Dendritic cell treated with granulocyte-macrophage colony-stimulating factor and Interleukin-4, amounts not matched to agents 40 ng/mL and 50 ng/mL, for 4 days (primary cell): ENCODE measurements around the gene METTL22.

ENCODE experiments used
- H3K27ac Mint-ChIP-seq: one replicate; pipeline ENCODE4 v1.8.0; 2022; ENCODE audit warnings: mild to moderate bottlenecking, mixed read lengths
- H3K27me3 Mint-ChIP-seq: one replicate; pipeline ENCODE4 v1.8.0; 2022; ENCODE audit warnings: mild to moderate bottlenecking, mixed read lengths
- H3K36me3 Mint-ChIP-seq: one replicate; pipeline ENCODE4 v1.8.0; 2022; ENCODE audit warnings: low read depth, mixed read lengths
- H3K4me1 Mint-ChIP-seq: one replicate; pipeline ENCODE4 v1.8.0; 2022; ENCODE audit warnings: low read depth, mixed read lengths
- H3K4me3 Mint-ChIP-seq: one replicate; pipeline ENCODE4 v1.8.0; 2022; ENCODE audit warnings: mild to moderate bottlenecking, moderate library complexity, mixed read lengths
- H3K9me3 Mint-ChIP-seq: one replicate; pipeline ENCODE4 v1.8.0; 2022; ENCODE audit warnings: mixed read lengths
- intact Hi-C: fragments of 100-400 bp; cut with micrococcal nuclease; formaldehyde crosslinking; loops from one replicate; pipeline ENCODE4 v1.15.0; 2022

The METTL22 gene, protein sequence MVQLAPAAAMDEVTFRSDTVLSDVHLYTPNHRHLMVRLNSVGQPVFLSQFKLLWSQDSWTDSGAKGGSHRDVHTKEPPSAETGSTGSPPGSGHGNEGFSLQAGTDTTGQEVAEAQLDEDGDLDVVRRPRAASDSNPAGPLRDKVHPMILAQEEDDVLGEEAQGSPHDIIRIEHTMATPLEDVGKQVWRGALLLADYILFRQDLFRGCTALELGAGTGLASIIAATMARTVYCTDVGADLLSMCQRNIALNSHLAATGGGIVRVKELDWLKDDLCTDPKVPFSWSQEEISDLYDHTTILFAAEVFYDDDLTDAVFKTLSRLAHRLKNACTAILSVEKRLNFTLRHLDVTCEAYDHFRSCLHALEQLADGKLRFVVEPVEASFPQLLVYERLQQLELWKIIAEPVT

DNA sequence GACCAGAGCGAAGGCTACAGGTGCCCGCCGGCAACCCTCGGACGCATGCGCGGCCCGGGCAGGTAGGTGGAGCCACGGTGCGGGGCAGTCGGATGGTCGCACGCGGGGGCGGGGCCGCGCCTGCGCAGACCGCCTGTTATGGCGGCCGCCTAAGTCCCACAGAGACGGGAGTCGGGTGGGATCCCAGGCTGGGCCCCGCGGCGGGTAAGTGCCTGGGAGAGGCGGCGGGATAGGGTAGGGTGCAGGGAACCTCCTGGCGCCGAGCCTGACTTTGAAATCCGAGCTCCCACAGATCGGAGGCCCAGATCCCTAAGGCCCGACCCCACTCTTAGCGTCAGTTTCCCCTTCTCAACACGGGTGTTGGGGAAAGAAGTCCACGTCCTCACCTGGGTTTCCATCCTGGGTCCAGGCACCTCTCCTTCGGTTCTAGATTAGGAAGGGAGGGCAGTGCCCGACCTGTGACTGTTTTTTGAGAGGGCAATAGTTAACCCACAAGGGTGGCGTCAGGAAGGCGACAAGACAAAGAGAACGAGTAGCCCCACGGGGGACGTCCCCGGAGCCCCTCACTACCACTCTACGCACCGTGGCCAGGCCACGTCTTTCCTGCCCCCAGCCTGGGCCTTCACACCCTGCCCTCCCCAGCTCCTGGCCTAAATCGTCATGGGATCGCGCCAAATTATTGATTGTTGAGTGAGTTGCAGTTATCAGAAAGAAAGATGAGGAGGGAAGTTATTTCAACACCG lies at the start of gene METTL22:
TSS of gene METTL22 (plus strand) at position 127 of the 743 bp plus-strand sequence. CDS start 3,968 bp downstream, outside the sequence.
- intact Hi-C loops: no loop called here
- H3K4me3 Mint-ChIP-seq: peak within 1 kb of the TSS; percentile 94
- H3K9me3 Mint-ChIP-seq: no peaks in the 10 kb centered on the region
- peaks cover 28% of the 10 kb centered on the region for H3K27me3 Mint-ChIP-seq
- H3K4me1 Mint-ChIP-seq: peaks cover 33% of the 10 kb centered on the region
- H3K27ac Mint-ChIP-seq: peak within 1 kb of the TSS; percentile 92
- H3K36me3 Mint-ChIP-seq: peaks cover 36% of the 10 kb centered on the region

DNA sequence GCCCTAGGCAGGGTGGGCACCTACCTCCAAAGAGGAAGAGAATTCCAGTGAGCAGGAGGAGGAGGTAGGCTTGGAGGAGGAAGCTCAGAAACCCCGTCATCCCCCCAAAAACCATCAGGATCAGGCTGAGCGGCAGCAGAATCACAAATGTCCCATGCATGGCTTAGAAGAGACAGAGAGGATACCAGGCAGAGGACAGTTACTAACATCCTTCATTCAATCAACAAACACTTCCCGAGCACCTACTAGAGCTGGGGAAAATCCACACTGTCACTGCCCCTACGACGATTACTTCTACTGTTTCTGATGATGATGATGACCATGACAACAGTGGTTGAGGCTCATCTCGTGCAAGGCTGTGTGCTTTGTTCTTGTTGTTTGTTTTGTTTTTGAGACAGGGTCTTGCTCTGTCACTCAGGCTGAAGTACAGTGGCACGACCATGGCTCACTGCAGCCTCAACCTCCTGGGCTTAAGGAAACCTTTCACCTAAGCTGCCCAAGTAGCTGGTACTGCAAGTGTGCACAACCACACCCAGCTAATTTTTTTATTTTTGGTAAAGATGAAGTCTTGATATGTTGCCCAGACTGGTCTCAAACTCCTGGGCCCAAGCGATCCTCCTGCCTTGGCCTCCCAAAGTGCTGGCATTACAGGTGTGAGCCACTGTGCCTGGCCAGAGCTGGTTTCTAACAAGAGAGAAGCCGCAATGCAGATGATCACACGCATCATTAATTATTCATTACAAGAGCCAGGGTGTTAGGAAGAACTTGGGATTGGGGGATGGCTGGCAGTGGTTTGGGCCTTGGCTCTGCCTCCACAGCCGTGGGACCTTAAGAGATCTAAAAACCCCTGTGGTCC lies 49.2 kb upstream of the METTL22 start:
- intact Hi-C loops: no loop called here
- H3K27me3 Mint-ChIP-seq: peaks cover 38% of the 10 kb centered on the region
- H3K9me3 Mint-ChIP-seq: no peaks in the 10 kb centered on the region
- H3K4me3 Mint-ChIP-seq: no peak overlapping the region
- peak overlapping the region; percentile 51 for H3K27ac Mint-ChIP-seq
- peaks cover 19% of the 10 kb centered on the region for H3K4me1 Mint-ChIP-seq
- no peaks in the 10 kb centered on the region for H3K36me3 Mint-ChIP-seq

DNA sequence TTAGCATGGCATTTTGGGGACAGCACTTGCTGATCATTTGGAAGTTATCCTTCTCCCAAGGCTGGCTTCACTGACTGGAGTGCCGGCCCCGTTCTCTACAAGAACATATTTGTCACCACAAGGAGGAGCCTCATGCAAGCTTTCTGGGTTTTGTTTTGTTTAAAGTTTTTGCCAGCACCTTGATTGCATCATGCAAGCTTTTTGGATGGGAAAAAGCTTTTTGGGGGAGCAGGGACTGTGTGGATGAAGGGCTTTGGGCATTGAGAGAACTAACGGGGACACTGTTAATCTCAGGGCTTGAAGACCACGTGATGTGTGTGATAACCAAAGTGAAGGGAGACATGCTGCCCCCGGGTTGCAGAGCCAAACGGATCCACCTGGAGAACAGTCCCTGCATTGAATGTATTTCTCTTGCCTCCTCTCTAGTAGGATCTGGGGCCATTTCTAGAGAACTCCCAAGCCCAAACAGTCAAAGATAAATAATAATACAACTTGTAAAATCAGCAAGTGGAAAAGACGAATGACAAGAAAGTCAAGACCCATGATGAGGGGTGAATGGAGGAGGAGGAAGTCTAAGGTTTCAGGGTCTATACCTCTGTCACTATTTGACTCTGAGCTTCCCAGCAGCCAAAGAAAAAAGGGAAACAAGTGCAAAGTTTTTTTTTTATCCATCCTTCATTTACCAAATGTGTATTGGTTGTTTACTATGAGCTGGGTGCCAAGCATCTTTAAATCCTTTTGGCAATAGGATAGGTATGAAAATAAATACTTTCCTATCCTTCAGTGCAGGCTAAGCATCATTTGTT lies 48.4 kb upstream of the METTL22 start:
- peaks cover 42% of the 10 kb centered on the region for H3K27me3 Mint-ChIP-seq
- H3K4me3 Mint-ChIP-seq: no peak overlapping the region
- intact Hi-C loops: no loop called here
- H3K4me1 Mint-ChIP-seq: peaks cover 19% of the 10 kb centered on the region
- H3K9me3 Mint-ChIP-seq: no peaks in the 10 kb centered on the region
- no peaks in the 10 kb centered on the region for H3K36me3 Mint-ChIP-seq
- H3K27ac Mint-ChIP-seq: no peak overlapping the region

DNA sequence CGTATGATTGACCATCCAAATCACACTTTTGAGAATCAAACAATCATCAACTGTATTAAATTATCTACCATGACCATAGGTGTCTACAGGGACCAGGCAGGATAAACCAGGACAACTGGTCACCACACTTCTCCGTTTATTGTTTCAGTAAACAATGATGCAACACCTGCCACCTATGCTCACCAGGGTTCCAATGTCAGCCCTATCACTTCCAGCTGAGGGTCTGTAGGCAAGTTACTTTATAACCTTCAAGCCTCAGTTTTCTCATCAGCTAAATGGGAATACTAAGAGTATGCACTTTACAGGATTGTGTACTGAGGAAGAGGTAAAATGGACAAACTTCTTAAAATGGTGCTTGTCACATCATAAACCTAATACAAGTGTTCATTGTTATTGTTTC lies 46.1 kb upstream of the METTL22 start:
- H3K27ac Mint-ChIP-seq: no peak overlapping the region
- H3K4me1 Mint-ChIP-seq: peaks cover 19% of the 10 kb centered on the region
- H3K9me3 Mint-ChIP-seq: no peaks in the 10 kb centered on the region
- peaks cover 30% of the 10 kb centered on the region for H3K27me3 Mint-ChIP-seq
- H3K36me3 Mint-ChIP-seq: no peaks in the 10 kb centered on the region
- no peak overlapping the region for H3K4me3 Mint-ChIP-seq
- intact Hi-C loops: no loop called here

DNA sequence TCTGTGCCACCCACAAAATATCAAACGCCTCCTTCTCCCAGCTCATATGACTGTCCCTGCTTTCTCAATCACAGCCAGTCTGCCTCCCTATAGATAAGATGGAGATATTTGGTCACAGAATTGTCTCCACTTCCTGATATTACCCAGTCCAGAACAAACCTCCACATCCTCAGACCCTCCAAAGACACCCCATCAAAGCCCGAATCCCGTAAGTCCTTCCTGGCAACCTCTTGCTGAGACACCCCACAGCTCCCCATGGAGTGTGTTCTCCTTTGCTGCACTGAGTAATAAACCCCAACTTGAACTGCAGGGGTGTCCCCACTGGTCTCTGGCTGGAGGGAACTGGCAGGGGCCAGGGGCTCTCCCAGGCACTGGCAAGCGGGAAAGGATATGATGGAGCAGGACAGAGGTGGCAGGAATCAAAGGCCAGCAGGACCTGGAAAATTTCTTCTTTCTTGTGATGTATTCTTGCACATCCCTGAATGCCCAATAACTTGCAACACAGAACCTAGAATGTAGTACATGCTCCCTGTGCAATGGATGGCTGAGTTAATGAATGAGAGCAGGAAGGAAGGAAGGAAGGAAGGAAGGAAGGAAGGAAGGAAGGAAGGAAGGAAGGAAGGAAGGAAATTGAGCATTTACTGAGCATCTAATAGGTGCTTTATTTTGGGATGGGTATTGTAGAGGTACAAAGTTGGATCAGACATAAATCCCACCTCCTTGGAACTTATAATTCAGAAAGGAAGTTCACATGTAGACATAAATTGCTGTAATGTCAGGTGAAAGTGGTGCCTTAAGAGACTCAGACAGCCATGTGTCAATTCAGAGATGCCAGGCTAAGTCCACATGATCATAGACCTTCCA lies 45.1 kb upstream of the METTL22 start:
- Mint-ChIP-seq H3K9me3 (no peaks in the 10 kb centered on the region), H3K36me3 (no peaks in the 10 kb centered on the region), H3K27me3 (peaks cover 27% of the 10 kb centered on the region), H3K4me3 (no peak overlapping the region), H3K4me1 (peaks cover 14% of the 10 kb centered on the region), H3K27ac (no peak overlapping the region)
- intact Hi-C loops: no loop called here

DNA sequence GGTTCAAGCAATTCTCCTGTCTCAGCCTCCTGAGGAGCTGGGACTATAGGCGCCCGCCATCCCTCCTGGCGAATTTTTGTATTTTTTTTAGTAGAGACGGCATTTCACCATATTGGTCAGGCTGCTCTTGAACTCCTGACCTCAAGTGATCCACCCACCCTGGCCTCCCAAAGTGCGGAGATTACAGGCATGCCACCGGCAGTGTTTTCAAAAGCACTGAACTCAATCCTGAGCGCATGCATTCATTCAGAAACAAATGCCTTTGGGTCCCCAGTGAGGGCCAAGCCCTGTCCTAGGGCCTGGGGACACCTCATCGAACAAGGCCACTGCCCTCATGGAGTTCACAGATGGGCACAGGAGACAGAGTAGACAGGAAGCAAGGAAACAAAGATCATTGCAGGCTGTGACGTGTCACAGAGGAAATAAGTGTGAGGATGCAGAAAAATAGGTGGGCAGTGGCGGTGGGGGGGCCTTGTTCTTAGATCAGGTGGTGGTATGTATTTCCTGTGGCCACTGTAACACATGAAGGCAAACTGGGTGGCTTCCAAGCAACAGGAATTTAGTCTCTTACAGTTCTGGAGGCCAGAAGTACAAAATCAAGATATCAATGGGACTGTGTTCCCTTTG lies 43.7 kb upstream of the METTL22 start:
- H3K4me3 Mint-ChIP-seq: no peak overlapping the region
- no peak overlapping the region for H3K27ac Mint-ChIP-seq
- no peaks in the 10 kb centered on the region for H3K36me3 Mint-ChIP-seq
- intact Hi-C loops: no loop called here
- peaks cover 27% of the 10 kb centered on the region for H3K27me3 Mint-ChIP-seq
- H3K9me3 Mint-ChIP-seq: no peaks in the 10 kb centered on the region
- H3K4me1 Mint-ChIP-seq: peaks cover 18% of the 10 kb centered on the region

DNA sequence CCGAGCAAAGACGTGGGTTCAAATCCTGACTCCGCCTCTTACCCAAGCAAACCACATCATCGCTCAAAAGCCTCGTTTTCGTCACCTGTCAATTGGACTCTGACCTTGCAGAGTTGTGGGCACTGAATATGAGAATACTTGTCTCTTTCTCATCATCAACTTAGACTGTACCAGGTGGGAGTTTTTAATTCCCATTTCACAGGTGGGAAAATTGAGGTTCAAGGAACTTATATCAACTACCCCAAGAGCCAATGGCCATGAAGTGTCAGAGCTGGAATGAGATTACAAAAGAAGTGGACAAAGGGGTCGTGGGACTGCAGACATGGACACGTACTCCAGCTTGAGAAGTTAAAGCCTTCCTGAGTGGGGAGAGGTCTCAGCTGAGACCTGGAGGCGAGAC lies 41.9 kb upstream of the METTL22 start:
- Mint-ChIP-seq H3K4me1 (peaks cover 16% of the 10 kb centered on the region), H3K4me3 (no peak overlapping the region), H3K27ac (no peak overlapping the region), H3K9me3 (no peaks in the 10 kb centered on the region), H3K27me3 (peaks cover 35% of the 10 kb centered on the region), H3K36me3 (no peaks in the 10 kb centered on the region)
- intact Hi-C loops: no loop called here

DNA sequence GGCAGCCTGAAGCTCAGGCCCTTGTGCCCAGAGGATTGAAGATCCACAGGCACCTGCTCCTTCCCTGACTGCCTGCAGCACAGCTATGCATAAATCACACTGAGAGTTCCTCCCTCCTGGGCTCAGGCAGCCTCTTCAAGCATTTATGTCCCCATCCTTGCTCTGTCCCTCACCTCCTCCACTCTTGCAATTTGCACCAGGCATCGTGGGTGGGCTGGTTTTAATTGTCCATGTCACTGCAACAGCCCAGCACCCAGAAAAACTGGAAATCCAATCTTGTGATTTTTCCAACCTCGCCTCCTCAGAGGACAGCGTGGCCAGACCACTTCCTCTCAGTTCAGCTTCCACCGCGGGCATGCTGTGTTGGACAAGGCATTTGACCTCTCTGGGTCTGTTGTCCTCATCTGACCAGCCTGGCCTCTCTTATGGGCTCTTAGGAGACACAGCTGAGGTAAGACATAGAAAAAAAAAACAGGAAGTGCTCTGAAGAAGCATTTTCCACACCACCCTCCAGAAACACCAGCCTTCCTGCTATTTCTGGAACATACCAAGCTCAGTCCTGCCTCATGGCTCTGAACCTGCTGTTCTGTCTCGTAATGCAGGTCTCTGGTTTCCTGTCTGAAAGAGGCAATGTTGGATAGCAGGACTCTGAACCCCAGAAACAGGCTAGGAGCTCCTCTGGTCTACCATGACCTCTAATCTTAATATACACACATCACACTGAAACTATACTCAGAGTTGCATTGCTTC lies 39.5 kb upstream of the METTL22 start:
- intact Hi-C loops: loop anchor here (5.0 kb wide), 1 partner anchor 50 kb away; no protein-coding TSS in a partner anchor
- H3K4me3 Mint-ChIP-seq: no peak overlapping the region
- H3K36me3 Mint-ChIP-seq: no peaks in the 10 kb centered on the region
- peak overlapping the region; percentile 78 for H3K27ac Mint-ChIP-seq
- H3K27me3 Mint-ChIP-seq: peaks cover 44% of the 10 kb centered on the region
- H3K4me1 Mint-ChIP-seq: peaks cover 16% of the 10 kb centered on the region
- H3K9me3 Mint-ChIP-seq: no peaks in the 10 kb centered on the region

DNA sequence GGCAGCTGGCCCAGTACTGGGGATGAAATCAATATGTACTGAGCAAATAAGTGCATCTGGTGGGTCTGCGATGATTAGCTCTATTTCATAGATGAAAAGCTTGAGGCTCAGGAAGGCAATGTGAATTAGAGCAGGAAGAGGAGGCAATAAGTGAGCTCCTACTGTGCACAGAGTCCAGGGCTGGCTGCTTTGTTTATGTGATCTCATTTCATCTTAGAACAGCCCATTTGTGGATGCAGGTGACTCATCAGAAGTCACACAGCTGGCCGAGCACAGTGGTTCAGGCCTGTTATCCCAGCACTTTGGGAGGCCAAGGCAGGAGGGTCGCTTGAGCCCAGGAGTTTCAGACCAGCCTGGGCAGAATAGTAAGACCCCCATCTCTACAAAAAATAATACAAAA lies 38.3 kb upstream of the METTL22 start:
- intact Hi-C loops: loop anchor here (5.0 kb wide), 1 partner anchor 49 kb away; no protein-coding TSS in a partner anchor
- H3K36me3 Mint-ChIP-seq: no peaks in the 10 kb centered on the region
- no peaks in the 10 kb centered on the region for H3K9me3 Mint-ChIP-seq
- H3K27ac Mint-ChIP-seq: peak overlapping the region; percentile 78
- H3K4me3 Mint-ChIP-seq: no peak overlapping the region
- H3K4me1 Mint-ChIP-seq: peaks cover 16% of the 10 kb centered on the region
- H3K27me3 Mint-ChIP-seq: peaks cover 38% of the 10 kb centered on the region

DNA sequence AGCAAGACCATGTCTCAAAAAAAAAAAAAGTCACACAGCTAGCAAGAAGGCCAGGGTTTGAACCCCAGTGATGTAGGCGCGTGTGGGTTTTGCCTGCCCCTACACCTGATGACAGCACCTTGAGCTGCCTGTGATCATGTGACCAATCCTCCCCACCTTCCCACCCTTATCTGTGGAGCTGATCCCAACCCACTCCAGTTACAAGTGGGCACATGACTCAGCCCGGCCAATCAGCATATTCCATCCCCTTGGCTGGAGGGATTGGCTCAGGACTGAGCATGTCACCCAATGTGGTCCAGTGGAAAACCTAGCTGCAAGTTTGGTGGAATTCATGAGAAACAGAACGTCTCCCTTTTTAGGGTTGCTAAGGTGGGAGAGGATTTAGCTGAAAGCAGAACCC lies 37.8 kb upstream of the METTL22 start:
- Mint-ChIP-seq H3K9me3 (no peaks in the 10 kb centered on the region), H3K36me3 (no peaks in the 10 kb centered on the region), H3K4me1 (peaks cover 16% of the 10 kb centered on the region), H3K27ac (no peak overlapping the region), H3K4me3 (no peak overlapping the region), H3K27me3 (peaks cover 38% of the 10 kb centered on the region)
- intact Hi-C loops: loop anchor here (5.0 kb wide), 1 partner anchor 49 kb away; no protein-coding TSS in a partner anchor

DNA sequence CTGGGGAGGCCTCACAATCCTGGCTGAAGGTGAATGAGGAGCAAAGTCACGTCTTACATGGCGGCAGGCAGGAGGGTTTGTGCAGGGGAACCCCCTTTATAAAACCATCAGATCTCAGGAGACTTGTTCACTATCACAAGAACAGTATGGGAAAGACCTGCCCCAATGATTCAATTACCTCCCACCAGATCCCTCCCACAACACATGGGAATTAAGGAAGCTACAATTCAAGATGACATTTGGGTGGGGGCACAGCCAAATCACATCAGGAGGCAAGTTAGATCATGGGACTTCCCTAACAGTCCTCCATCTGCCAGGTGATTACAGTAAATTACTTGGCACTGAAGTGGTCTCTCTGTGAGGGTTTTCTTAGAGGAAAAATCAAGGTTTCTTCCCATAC lies 36.5 kb upstream of the METTL22 start:
- no peak overlapping the region for H3K27ac Mint-ChIP-seq
- intact Hi-C loops: no loop called here
- peaks cover 33% of the 10 kb centered on the region for H3K27me3 Mint-ChIP-seq
- no peaks in the 10 kb centered on the region for H3K9me3 Mint-ChIP-seq
- peaks cover 18% of the 10 kb centered on the region for H3K4me1 Mint-ChIP-seq
- H3K4me3 Mint-ChIP-seq: no peak overlapping the region
- H3K36me3 Mint-ChIP-seq: no peaks in the 10 kb centered on the region
